ENCODE measurements around the gene PGA5.
A peak's percentile ranks its signal among the peaks of the same experiment; 100 is the strongest.

The PGA5 gene

GRCh38 chr11:61273178-61274078 is 32.5 kb downstream of the PGA5 start:
- H3K27ac Mint-ChIP-seq, result no peak overlapping the region
- H3K27me3 Mint-ChIP-seq (ENCODE audit: low read depth), result no peaks in the 10 kb centered on the region
- no peak for TF ChIP-seq CTCF (IDR thresholded peaks at IDR 0.05; ENCODE audit: unreplicated experiment in 3 of 3)
- H3K9me3 Mint-ChIP-seq, result no peaks in the 10 kb centered on the region
- H3K36me3 Mint-ChIP-seq (ENCODE audit: low read depth), result no peaks in the 10 kb centered on the region
- H3K4me3 Mint-ChIP-seq, result no peak overlapping the region
- H3K4me1 Mint-ChIP-seq, result peaks cover 5% of the 10 kb centered on the region

- Mint-ChIP-seq H3K4me3 (no peak overlapping the region), H3K36me3 (ENCODE audit: low read depth) (no peaks in the 10 kb centered on the region), H3K27me3 (ENCODE audit: low read depth) (no peaks in the 10 kb centered on the region), H3K27ac (no peak overlapping the region), H3K4me1 (peaks cover 5% of the 10 kb centered on the region), H3K9me3 (no peaks in the 10 kb centered on the region)
- no peak for TF ChIP-seq CTCF (IDR thresholded peaks at IDR 0.05; ENCODE audit: unreplicated experiment in 3 of 3)
Measured at GRCh38 chr11:61274084-61274483, 33.1 kb downstream of the PGA5 start.

DNA sequence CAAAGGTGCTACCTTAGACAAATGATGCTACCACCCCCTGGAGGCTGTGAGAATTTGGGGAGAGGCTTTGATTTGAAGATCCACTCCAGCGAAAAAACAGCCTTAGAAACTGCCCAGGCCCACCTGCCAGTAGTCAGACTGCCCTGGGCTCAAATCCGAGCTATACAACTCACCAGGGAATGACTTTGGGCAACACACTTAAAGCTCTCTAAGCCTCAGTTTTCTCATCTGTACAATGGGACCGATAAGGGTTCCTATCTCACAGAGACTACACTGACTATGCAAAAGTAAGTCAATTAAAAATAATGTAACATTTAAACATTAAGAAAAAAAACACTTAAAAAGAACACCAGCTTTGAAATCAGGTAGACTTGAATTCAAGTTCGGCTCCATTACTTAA is 34.2 kb downstream of the PGA5 start:
- no peak for TF ChIP-seq CTCF (IDR thresholded peaks at IDR 0.05; ENCODE audit: unreplicated experiment in 3 of 3)
- Mint-ChIP-seq H3K4me1 (peaks cover 5% of the 10 kb centered on the region), H3K27ac (no peak overlapping the region)

DNA sequence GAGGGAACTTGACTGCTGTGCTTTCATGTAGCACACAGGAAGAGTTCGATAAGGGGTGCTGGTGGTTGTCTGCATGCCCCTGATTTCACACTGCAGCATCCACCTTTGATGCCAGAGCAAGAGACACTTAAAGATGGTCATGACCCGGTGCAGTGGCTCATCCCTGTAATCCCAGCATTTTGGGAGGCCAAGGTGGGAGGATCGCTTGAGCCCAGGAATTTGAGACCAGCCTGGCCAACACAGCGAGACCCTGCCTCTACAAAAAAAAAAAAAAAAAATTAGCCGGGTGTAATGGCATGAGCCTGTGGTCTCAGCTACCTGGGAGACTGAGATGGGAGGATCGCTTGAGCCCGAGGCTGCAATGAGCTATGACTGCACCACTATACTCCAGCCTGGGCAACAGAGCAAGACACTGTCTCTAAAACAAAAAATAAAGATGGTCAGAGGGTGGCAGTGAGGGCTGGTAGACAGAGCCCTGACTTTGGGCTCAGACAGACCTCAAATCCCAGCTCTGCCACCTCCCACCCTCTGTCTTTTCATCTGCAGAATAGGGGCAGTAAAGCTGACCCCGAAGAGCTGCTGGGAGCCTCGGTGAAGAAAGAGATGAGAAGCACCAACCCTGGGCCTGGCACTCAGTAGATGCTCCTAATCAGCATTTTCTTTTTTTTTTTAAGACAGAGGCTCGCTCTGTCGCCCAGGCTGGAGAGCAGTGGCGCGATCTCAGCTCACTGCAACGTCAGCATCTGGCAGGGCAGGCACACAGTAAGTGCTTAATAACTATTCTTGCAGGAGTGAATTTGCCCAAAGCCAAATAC is 36.4 kb downstream of the PGA5 start:
- peaks cover 5% of the 10 kb centered on the region for H3K4me1 Mint-ChIP-seq
- H3K4me3 Mint-ChIP-seq, result no peak overlapping the region
- TF ChIP-seq CTCF (IDR thresholded peaks at IDR 0.05; ENCODE audit: unreplicated experiment in 3 of 3), result no peak
- H3K9me3 Mint-ChIP-seq, result no peaks in the 10 kb centered on the region
- H3K36me3 Mint-ChIP-seq (ENCODE audit: low read depth), result peaks cover 9% of the 10 kb centered on the region
- H3K27me3 Mint-ChIP-seq (ENCODE audit: low read depth), result peaks cover 15% of the 10 kb centered on the region
- H3K27ac Mint-ChIP-seq, result no peak overlapping the region

More for the DNA sequence above, 34.2 kb downstream of the PGA5 start:
- peaks cover 4% of the 10 kb centered on the region for H3K36me3 Mint-ChIP-seq (ENCODE audit: low read depth)
- H3K4me3 Mint-ChIP-seq, result no peak overlapping the region
- H3K27me3 Mint-ChIP-seq (ENCODE audit: low read depth), result peaks cover 8% of the 10 kb centered on the region
- no peaks in the 10 kb centered on the region for H3K9me3 Mint-ChIP-seq

DNA sequence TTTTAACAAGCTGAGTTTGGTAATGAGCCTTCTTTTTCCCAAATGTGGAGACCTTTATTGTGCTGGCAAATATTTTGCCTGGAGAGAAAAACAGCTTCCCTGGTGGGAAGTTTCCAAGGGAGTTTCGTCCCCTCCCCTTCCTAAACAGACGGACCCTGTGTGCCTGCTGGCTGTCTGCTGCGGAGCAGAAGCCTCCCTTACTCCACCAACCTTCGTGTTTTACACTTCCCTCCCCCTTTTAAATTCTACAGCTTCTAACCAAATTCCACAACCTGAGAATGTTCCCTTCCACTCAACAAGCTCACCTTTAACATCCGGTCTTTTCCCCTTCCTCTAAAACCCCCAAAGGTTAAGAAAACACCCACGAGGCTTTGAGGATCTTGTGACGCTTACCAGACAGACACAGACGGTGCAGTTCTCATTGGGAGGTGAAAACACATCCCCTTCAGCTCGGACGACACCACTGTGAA is 37.1 kb downstream of the PGA5 start:
- H3K4me3 Mint-ChIP-seq, result no peak overlapping the region
- H3K4me1 Mint-ChIP-seq, result peaks cover 5% of the 10 kb centered on the region
- TF ChIP-seq CTCF (IDR thresholded peaks at IDR 0.05; ENCODE audit: unreplicated experiment in 3 of 3), result no peak
- H3K9me3 Mint-ChIP-seq, result no peaks in the 10 kb centered on the region
- H3K27ac Mint-ChIP-seq, result peak overlapping the region in 1 of 3 experiments; percentile 2
- H3K36me3 Mint-ChIP-seq (ENCODE audit: low read depth), result peaks cover 13% of the 10 kb centered on the region
- H3K27me3 Mint-ChIP-seq (ENCODE audit: low read depth), result peaks cover 16% of the 10 kb centered on the region

Measured in nephron (organoid).